Gastroesophageal sphincter (tissue), 3 donors: ENCODE data around the gene MCTP1.

Experiments used
- POLR2A ChIP-seq, 2 donors: fragments of 450-650 bp; IDR thresholded peaks; one replicate each; pipeline ENCODE4 v1.6.1; 2017; ENCODE audit warnings: antibody characterized with exemption in 2 of 2, mild to moderate bottlenecking in 2 of 2, moderate library complexity in 1 of 2
- TF ChIP-seq, protein P1 (sequence below), 4 experiments: fragments of 200-600 bp in 2 of 4; fragments of 450-650 bp in 2 of 4; sonication (generic) in 1 of 4; IDR thresholded peaks; one replicate each; pipeline ENCODE4 v1.5.1; 2017 to 2019; ENCODE audit warnings: antibody characterized with exemption in 4 of 4, mild to moderate bottlenecking in 2 of 4, moderate library complexity in 2 of 4

GRCh38 chr5:94788527-94788926 is 496.4 kb downstream of the MCTP1 start:
- no peak for TF ChIP-seq POLR2A (IDR thresholded peaks at IDR 0.05)
- TF ChIP-seq, protein P1, sequence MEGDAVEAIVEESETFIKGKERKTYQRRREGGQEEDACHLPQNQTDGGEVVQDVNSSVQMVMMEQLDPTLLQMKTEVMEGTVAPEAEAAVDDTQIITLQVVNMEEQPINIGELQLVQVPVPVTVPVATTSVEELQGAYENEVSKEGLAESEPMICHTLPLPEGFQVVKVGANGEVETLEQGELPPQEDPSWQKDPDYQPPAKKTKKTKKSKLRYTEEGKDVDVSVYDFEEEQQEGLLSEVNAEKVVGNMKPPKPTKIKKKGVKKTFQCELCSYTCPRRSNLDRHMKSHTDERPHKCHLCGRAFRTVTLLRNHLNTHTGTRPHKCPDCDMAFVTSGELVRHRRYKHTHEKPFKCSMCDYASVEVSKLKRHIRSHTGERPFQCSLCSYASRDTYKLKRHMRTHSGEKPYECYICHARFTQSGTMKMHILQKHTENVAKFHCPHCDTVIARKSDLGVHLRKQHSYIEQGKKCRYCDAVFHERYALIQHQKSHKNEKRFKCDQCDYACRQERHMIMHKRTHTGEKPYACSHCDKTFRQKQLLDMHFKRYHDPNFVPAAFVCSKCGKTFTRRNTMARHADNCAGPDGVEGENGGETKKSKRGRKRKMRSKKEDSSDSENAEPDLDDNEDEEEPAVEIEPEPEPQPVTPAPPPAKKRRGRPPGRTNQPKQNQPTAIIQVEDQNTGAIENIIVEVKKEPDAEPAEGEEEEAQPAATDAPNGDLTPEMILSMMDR (IDR thresholded peaks at IDR 0.05), result no peak
